Brain microvascular endothelial cell (primary cell): ENCODE measurements around the gene LRRC4C.

Experiments
- DNase-seq: peaks from one replicate; pipeline ENCODE4 v3.0.0-alpha.2; 2020
- H3K27ac ChIP-seq: fragments of 250-450 bp; sonication (Bioruptor Pico); 2 replicates; pipeline ENCODE4 v1.5.1; 2020; ENCODE audit warnings: mild to moderate bottlenecking, moderate library complexity
- H3K27me3 ChIP-seq: fragments of 250-450 bp; sonication (Bioruptor Pico); replicated peaks from 2 replicates; pipeline ENCODE4 v1.5.1; 2020; ENCODE audit warnings: mild to moderate bottlenecking
- H3K36me3 ChIP-seq: fragments of 250-450 bp; sonication (Bioruptor Pico); replicated peaks from 2 replicates; pipeline ENCODE4 v1.5.1; 2020; ENCODE audit warnings: mild to moderate bottlenecking
- H3K4me3 ChIP-seq: 2 replicates; pipeline ENCODE4 v1.5.1; 2011; ENCODE audit warnings: low read depth, mild to moderate bottlenecking, control low read depth, low read length, moderate library complexity
- in situ Hi-C: cut with HindIII; loops from 2 replicates; pipeline ENCODE4 v1.10.0; 2017; ENCODE audit warnings: low sequenced_read_pairs, low pct_ligation_motif_present
- TF ChIP-seq, protein P1 (sequence below): IDR thresholded peaks from 2 replicates; pipeline ENCODE4 v1.5.1; 2011; ENCODE audit warnings: low read depth, mild to moderate bottlenecking, moderate library complexity, low read length, control low read depth, inconsistent platforms; ENCODE audit errors: missing control alignments

The LRRC4C gene

DNA sequence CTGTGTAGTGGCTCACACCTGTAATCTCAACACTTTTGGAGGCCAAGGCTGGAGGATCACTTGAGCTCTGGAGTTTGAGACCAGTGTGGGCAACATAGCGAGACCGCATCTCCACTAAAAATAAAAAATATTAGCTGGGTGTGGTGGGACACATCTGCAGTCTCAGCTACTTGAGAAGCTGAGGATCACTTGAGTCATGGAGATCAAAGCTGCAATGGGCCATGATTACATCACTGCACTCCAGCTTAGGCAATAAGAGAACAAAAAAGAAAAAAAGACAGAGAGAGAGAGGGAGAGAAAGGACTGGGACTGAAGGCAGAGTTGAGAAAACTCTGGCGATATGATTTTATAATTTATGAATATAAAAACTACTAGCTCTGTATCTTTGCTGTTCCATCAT lies 473.1 kb downstream of the LRRC4C start:
- H3K27me3 ChIP-seq = no peaks in the 10 kb centered on the region
- TF ChIP-seq, protein P1, sequence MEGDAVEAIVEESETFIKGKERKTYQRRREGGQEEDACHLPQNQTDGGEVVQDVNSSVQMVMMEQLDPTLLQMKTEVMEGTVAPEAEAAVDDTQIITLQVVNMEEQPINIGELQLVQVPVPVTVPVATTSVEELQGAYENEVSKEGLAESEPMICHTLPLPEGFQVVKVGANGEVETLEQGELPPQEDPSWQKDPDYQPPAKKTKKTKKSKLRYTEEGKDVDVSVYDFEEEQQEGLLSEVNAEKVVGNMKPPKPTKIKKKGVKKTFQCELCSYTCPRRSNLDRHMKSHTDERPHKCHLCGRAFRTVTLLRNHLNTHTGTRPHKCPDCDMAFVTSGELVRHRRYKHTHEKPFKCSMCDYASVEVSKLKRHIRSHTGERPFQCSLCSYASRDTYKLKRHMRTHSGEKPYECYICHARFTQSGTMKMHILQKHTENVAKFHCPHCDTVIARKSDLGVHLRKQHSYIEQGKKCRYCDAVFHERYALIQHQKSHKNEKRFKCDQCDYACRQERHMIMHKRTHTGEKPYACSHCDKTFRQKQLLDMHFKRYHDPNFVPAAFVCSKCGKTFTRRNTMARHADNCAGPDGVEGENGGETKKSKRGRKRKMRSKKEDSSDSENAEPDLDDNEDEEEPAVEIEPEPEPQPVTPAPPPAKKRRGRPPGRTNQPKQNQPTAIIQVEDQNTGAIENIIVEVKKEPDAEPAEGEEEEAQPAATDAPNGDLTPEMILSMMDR = no peak
- in situ Hi-C loops = no loop called here
- no peak overlapping the region for H3K27ac ChIP-seq
- H3K36me3 ChIP-seq = no peaks in the 10 kb centered on the region
- DNase-seq = no peak
- H3K4me3 ChIP-seq = no peak overlapping the region

DNA sequence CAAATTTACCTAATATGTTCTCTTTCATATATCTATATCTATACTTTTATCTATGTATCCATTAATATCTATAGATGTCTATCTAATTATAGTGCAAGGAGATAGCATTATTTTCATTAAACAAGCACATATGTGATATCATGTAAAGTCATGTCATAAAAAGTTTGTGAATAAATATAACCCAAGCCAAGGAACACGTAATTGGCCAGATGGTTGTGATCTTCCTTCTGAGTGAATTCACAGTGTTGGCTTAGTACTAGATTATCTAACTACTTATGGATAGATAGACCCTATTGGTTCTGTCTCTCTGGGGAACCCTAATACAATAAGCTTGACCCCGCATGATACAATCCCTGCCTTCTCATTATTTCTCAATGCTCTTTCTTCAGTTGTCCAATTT lies 484.4 kb downstream of the LRRC4C start:
- Histone ChIP-seq H3K27ac (no peak overlapping the region), H3K36me3 (no peaks in the 10 kb centered on the region), H3K27me3 (no peaks in the 10 kb centered on the region), H3K4me3 (no peak overlapping the region)
- in situ Hi-C loops = no loop called here
- TF ChIP-seq, protein P1 = no peak
- DNase-seq = no peak

DNA sequence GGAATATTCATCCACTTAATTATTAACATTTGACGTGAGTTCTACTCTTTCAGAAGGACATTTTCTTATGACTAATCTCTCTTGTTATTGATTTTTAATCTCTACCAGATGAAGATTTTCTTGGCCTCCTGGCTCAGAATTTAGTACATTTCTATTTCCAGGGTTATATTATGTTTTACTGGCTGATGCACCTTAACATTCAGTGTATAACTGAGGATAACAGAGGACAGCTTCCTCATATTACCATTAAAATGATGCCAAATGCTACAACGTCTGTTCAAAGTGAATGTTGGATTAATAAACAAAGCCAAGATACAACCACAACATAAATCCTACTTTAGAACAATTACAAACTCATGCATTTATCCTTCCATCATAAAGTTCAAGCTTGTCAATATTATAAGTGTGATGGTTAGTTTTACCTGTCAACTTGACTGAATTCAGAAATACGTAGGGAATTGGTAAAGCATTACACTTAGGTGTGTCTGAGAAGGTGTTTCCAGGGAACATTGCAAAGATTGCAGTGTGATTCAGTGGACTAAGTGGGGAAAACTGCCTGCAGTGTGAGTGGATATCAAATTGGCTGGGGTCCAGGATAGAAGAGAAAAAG lies 485.2 kb downstream of the LRRC4C start:
- in situ Hi-C loops = no loop called here
- no peak overlapping the region for H3K27ac ChIP-seq
- no peaks in the 10 kb centered on the region for H3K27me3 ChIP-seq
- no peaks in the 10 kb centered on the region for H3K36me3 ChIP-seq
- H3K4me3 ChIP-seq = no peak overlapping the region
- TF ChIP-seq, protein P1 = no peak
- no peak for DNase-seq

DNA sequence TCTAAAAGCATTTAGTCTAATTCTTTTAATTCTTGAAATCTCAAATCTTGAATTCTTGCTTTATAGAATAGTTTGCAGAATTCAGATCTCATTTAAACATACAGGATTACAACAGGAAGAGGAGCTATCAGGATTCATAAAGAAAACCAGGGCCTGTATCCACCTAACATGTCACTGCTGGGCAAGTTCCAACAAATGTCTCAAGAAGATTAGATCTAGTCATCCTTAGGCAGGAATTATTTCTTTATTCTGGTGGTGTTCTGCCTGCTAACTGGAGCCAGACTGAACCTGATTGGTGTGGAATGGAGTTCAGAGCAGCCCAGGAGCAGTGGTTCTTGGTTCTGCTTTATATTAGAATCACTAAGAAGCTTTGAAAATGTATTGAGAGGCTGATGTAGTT lies 500.7 kb downstream of the LRRC4C start:
- TF ChIP-seq, protein P1 = no peak
- in situ Hi-C loops = no loop called here
- H3K4me3 ChIP-seq = no peak overlapping the region
- H3K27ac ChIP-seq = no peak overlapping the region
- H3K36me3 ChIP-seq = no peaks in the 10 kb centered on the region
- H3K27me3 ChIP-seq = no peaks in the 10 kb centered on the region
- no peak for DNase-seq

DNA sequence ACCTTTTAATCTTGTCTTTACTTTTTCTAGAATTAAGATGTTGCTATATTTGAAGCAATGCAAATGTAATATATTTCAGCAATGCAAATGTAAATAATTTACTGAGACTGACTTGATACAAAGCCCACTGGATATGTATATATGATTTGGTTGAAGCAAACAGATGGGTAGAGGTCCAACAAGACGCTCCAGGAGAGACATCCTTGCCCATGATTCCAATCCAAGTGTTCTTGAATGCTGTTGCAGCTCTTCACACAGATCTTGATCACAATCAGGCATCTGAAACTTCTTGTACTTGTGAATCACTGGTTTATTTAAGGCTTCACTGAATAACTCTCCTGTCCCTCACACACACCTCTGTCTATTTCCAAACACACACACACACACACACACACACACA lies 507.0 kb downstream of the LRRC4C start:
- in situ Hi-C loops = no loop called here
- Histone ChIP-seq H3K4me3 (no peak overlapping the region), H3K27me3 (no peaks in the 10 kb centered on the region), H3K27ac (no peak overlapping the region), H3K36me3 (no peaks in the 10 kb centered on the region)
- TF ChIP-seq, protein P1 = no peak
- DNase-seq = no peak

DNA sequence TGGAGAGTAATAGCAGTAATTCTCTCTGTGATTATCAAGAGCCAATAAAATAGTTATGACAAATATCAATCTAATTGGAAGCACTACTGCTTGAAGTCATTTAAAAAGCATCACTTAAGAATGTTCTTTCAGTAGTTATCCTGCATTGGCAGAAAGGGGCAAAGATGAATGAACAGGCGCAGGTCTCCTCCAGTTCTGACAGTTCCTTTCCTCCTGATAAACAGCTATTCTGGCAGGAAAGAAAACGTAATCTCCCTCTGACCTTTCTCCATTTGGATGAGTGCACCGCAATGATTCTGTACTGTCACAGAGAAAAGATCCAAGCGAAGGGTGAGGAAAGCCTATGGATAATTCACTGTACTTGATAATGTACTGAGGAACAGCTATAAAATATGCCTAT lies 521.5 kb downstream of the LRRC4C start:
- Histone ChIP-seq H3K36me3 (no peaks in the 10 kb centered on the region), H3K27me3 (no peaks in the 10 kb centered on the region), H3K27ac (no peak overlapping the region), H3K4me3 (no peak overlapping the region)
- TF ChIP-seq, protein P1 = no peak
- DNase-seq = no peak
- in situ Hi-C loops = no loop called here
